DOHH2 (cell line): Measurements from ENCODE around the gene MTHFD1.

Experiments used
- H3F3A ChIP-seq: fragments of 200-600 bp; sonication (generic), shearing (Covaris generic); 2 replicates; pipeline ENCODE4 v1.6.0; 2016; ENCODE audit warnings: antibody characterized with exemption, mild to moderate bottlenecking; ENCODE audit not compliant: control insufficient read depth, insufficient read depth
- H3K27ac ChIP-seq: fragments of 200-600 bp; sonication (generic); 2 replicates; pipeline ENCODE4 v1.5.1; 2014; ENCODE audit warnings: low read depth, mild to moderate bottlenecking, low read length, moderate library complexity
- H3K27me3 ChIP-seq: fragments of 200-600 bp; sonication (generic); 2 replicates; pipeline ENCODE4 v1.6.1; 2014; ENCODE audit warnings: mild to moderate bottlenecking, low read length, mixed read lengths; ENCODE audit not compliant: control insufficient read depth
- H3K36me3 ChIP-seq: fragments of 200-600 bp; sonication (generic); 2 replicates; pipeline ENCODE4 v1.6.1; 2014; ENCODE audit warnings: mild to moderate bottlenecking, low read length, moderate library complexity, mixed read lengths; ENCODE audit not compliant: control insufficient read depth
- H3K4me1 ChIP-seq: fragments of 200-600 bp; sonication (generic); 2 replicates; pipeline ENCODE4 v1.6.1; 2014; ENCODE audit warnings: mild to moderate bottlenecking, low read length, mixed read lengths; ENCODE audit not compliant: control insufficient read depth
- H3K4me2 ChIP-seq: fragments of 200-600 bp; sonication (generic); 2 replicates; pipeline ENCODE4 v1.6.0; 2014; ENCODE audit warnings: mild to moderate bottlenecking, low read length, moderate library complexity
- H3K4me3 ChIP-seq: fragments of 200-600 bp; sonication (generic); 2 replicates; pipeline ENCODE4 v1.5.1; 2014; ENCODE audit warnings: mild to moderate bottlenecking, low read length, mixed read lengths
- H3K79me2 ChIP-seq: fragments of 200-600 bp; sonication (generic); 2 replicates; pipeline ENCODE4 v1.6.1; 2014; ENCODE audit warnings: mild to moderate bottlenecking, low read length, mixed read lengths; ENCODE audit not compliant: control insufficient read depth
- H3K9me2 ChIP-seq: fragments of 200-600 bp; sonication (generic); replicated peaks from 2 replicates; pipeline ENCODE4 v1.6.1; 2014; ENCODE audit warnings: mild to moderate bottlenecking, low read length, mixed read lengths; ENCODE audit not compliant: control insufficient read depth
- H3K9me3 ChIP-seq: fragments of 200-600 bp; sonication (generic); 2 replicates; pipeline ENCODE4 v1.6.1; 2014; ENCODE audit warnings: antibody characterized with exemption, low read length, mixed read lengths; ENCODE audit not compliant: control insufficient read depth, insufficient read depth
- H4K20me1 ChIP-seq: fragments of 200-600 bp; sonication (generic); 2 replicates; pipeline ENCODE4 v1.6.0; 2014; ENCODE audit warnings: low read depth, mild to moderate bottlenecking, antibody characterized with exemption, low read length, moderate library complexity; ENCODE audit not compliant: control insufficient read depth, insufficient read depth
- CTCF ChIP-seq: fragments of 200-600 bp; sonication (generic); IDR thresholded peaks from one replicate; pipeline ENCODE4 v1.5.1; 2014; ENCODE audit warnings: antibody characterized with exemption, mild to moderate bottlenecking, low read depth, low read length; ENCODE audit not compliant: poor library complexity, severe bottlenecking
- EZH2phosphoT487 ChIP-seq: fragments of 200-600 bp; sonication (generic); IDR thresholded peaks from 2 replicates; pipeline ENCODE4 v1.6.1; 2017; ENCODE audit warnings: borderline replicate concordance, mild to moderate bottlenecking, antibody characterized with exemption, low read length, moderate library complexity, mixed read lengths

Gene MTHFD1

GRCh38 chr14:64463873-64464272 is 75.7 kb downstream of the MTHFD1 start:
- Histone ChIP-seq H3K79me2 (no peaks in the 10 kb centered on the region), H3K9me2 (no peaks in the 10 kb centered on the region), H3K27ac (no peak overlapping the region), H3K4me1 (peaks cover 52% of the 10 kb centered on the region), H3K36me3 (peaks cover 26% of the 10 kb centered on the region), H3F3A (peaks cover 30% of the 10 kb centered on the region), H3K4me3 (peak overlapping the region; percentile 69; the same call in 1 of the 2 replicates), H4K20me1 (peaks cover 4% of the 10 kb centered on the region; the same call in 1 of the 2 replicates), H3K4me2 (peak overlapping the region; percentile 76), H3K27me3 (peaks cover 18% of the 10 kb centered on the region), H3K9me3 (no peaks in the 10 kb centered on the region)
- TF ChIP-seq CTCF, result no peak
- no peak for TF ChIP-seq EZH2phosphoT487

- no peaks in the 10 kb centered on the region for H3K79me2 ChIP-seq
- H3K9me2 ChIP-seq, result no peaks in the 10 kb centered on the region
- peaks cover 52% of the 10 kb centered on the region for H3K4me1 ChIP-seq
- no peak for TF ChIP-seq EZH2phosphoT487
- no peak for TF ChIP-seq CTCF
- peaks cover 37% of the 10 kb centered on the region for H3F3A ChIP-seq
- H3K4me3 ChIP-seq, result peak overlapping the region; percentile 69
- peaks cover 18% of the 10 kb centered on the region for H3K27me3 ChIP-seq
- H3K27ac ChIP-seq, result no peak overlapping the region
- H3K4me2 ChIP-seq, result peak overlapping the region; percentile 76
- H4K20me1 ChIP-seq, result peaks cover 4% of the 10 kb centered on the region; the same call in 1 of the 2 replicates
- H3K36me3 ChIP-seq, result peaks cover 19% of the 10 kb centered on the region
- H3K9me3 ChIP-seq, result no peaks in the 10 kb centered on the region
These were observed 76.5 kb downstream of the MTHFD1 start for GRCh38 chr14:64464651-64465050.

- no peak for TF ChIP-seq EZH2phosphoT487
- TF ChIP-seq CTCF, result peak; percentile 15
- Histone ChIP-seq H3K4me2 (peak within 1 kb of the TSS; percentile 76), H3K79me2 (no peaks in the 10 kb centered on the region), H3K27ac (no peak within 1 kb of the TSS), H4K20me1 (peaks cover 4% of the 10 kb centered on the region; the same call in 1 of the 2 replicates), H3K9me2 (no peaks in the 10 kb centered on the region), H3K36me3 (peaks cover 13% of the 10 kb centered on the region), H3F3A (peaks cover 34% of the 10 kb centered on the region), H3K4me3 (peak within 1 kb of the TSS; percentile 69), H3K4me1 (peaks cover 52% of the 10 kb centered on the region), H3K9me3 (no peaks in the 10 kb centered on the region), H3K27me3 (peaks cover 18% of the 10 kb centered on the region)
These were observed 77.2 kb downstream of the MTHFD1 start, which contains the start of gene AKAP5 for GRCh38 chr14:64465191-64465822. TSS of gene AKAP5 (plus strand) at chr14:64465499. CDS start at chr14:64468395, 2,896 bp downstream.
